IMR-90 (cell line): ENCODE data around the gene RSBN1L. TPM values are rescaled to one million over a fixed set of nuclear protein-coding genes. Genes with fewer than 3 reads are reported as not detected.

Source experiments
- MAZ ChIP-seq: IDR thresholded peaks from 2 replicates; pipeline ENCODE4 v1.6.1; 2012; ENCODE audit warnings: low read depth, mild to moderate bottlenecking, low read length, improper control_type of control experiment, moderate library complexity, borderline replicate concordance
- RCOR1 ChIP-seq: IDR thresholded peaks from 2 replicates; pipeline ENCODE4 v1.6.1; 2012; ENCODE audit warnings: mild to moderate bottlenecking, low read length, improper control_type of control experiment; ENCODE audit not compliant: insufficient replicate concordance
- polyA plus RNA-seq, 3 experiments: library from polyadenylated mRNA; depleted of rRNA; stranded (reverse); fragments of >200 nt; gene quantifications; 2 replicates each; pipeline ENCODE4 v1.2.3, GENCODE V29; 2012; ENCODE audit warnings: low replicate concordance in 1 of 3
- total RNA-seq: library from RNA; depleted of rRNA; stranded (reverse); fragments of >200 nt; gene quantifications from 2 replicates; pipeline ENCODE4 v1.2.3, GENCODE V29; 2012

RSBN1L gene
- total and polyA plus RNA-seq, 2 of the 4 experiments (the other 2 are of a cell fraction), result 7.8 to 14.7 TPM

DNA sequence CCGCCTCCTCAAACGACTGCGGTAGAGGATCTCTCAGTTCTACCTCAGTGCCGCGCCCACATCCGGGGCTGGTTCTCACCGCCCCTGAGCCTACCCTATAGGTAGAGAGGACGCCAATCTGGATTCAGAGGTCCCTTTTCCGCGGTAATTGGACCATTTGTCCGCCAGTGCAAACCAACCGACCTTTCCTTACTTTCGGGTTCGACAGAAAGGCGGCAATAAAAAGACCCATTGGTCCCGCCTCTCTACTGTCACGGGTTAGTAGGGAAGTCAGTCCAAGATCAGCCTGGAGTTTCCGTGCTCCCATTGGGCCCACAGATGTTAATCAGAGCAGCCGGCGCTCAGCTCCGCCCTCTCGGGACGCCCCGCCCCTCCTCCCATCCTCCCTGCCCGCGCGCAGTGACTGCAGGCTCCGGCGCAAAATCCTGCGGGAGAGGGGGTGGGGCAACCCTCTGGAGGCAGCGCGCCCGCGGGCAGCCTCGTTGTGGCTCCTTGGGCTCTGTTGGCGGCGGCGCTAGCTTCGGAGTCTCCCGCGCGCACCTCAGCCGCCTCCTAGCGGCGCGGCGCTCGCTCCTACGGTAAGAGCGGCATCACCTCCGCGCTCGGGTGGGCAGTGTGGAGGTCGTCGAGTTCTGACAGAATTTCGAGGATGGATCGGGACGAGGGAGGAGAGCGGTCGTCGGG lies 102.3 kb downstream of the RSBN1L start, which contains the start of the genes PHTF2 and TMEM60 (continued):
- TF ChIP-seq MAZ, result peak; percentile 91; the same call in 1 of the 2 replicates
- peak; percentile 12 for TF ChIP-seq RCOR1
